ENCODE measurements around the gene SNRPB. TPM values are rescaled to one million over a fixed set of nuclear protein-coding genes. Genes with fewer than 3 reads are reported as not detected.
"Not testable (repeated sequence)": the region's sequence is repeated elsewhere in the genome, so short reads cannot be mapped to it uniquely, and the experiment has no call there.

SNRPB gene
- total and polyA plus RNA-seq, 4 experiments from 2014 or later: 96.2 to 264 (median 171) TPM

GRCh38 chr20:2504803-2505202 lies 34.2 kb upstream of the SNRPB start:
- peaks cover 13 to 22% of the 10 kb centered on the region in 2 donors for H3K36me3 Mint-ChIP-seq
- H3K9me3 Mint-ChIP-seq; DNase-seq; H3K27ac Mint-ChIP-seq; POLR2A ChIA-PET (ENCODE audit: partially characterized antibody); H3K27me3 Mint-ChIP-seq; H3K27me3 ChIP-seq (ENCODE audit: insufficient read depth, low read length); H3K9me3 ChIP-seq (ENCODE audit: control insufficient read depth in 1 of 2, low read length in 2 of 2); H3K4me3 Mint-ChIP-seq; H3K4me3 ChIP-seq (ENCODE audit: low read length in 2 of 2); H3K36me3 ChIP-seq (ENCODE audit: insufficient read depth, low read length); H3K27ac ChIP-seq (ENCODE audit: low read depth, low read length): not testable (repeated sequence)
- H3K4me1 Mint-ChIP-seq: peaks cover 13 to 33% (median 18%) of the 10 kb centered on the region in 4 donors
- peaks cover 15% of the 10 kb centered on the region for H3K4me1 ChIP-seq (ENCODE audit: insufficient read depth, low read length)
- intact Hi-C loops (cut with micrococcal nuclease): loop anchor here (5.0 kb wide), 1 partner anchor 147 kb away; the partner anchor contains the start of gene NOP56
- CTCF ChIA-PET (ENCODE audit: partially characterized antibody): interaction anchor here (2.9 kb wide), 1 partner anchor 17 kb away, joined by 13 read pairs; no protein-coding TSS in a partner anchor

- CTCF ChIA-PET (ENCODE audit: partially characterized antibody): interaction anchor here (2.9 kb wide), 1 partner anchor 19 kb away, joined by 13 read pairs; no protein-coding TSS in a partner anchor
- peak overlapping the region in 1 of 8 donors; percentile 64 for H3K4me3 Mint-ChIP-seq
Measured at GRCh38 chr20:2502808-2503384, 32.3 kb upstream of the SNRPB start.

GRCh38 chr20:2485661-2486060 lies 15.1 kb upstream of the SNRPB start:
- Histone ChIP-seq H3K27ac (ENCODE audit: low read depth, low read length) (no peak overlapping the region), H3K36me3 (ENCODE audit: insufficient read depth, low read length) (peaks cover 14% of the 10 kb centered on the region), H3K9me3 (ENCODE audit: control insufficient read depth in 1 of 2, low read length in 2 of 2) (no peaks in the 10 kb centered on the region), H3K4me1 (ENCODE audit: insufficient read depth, low read length) (no peaks in the 10 kb centered on the region), H3K4me3 (ENCODE audit: low read length in 2 of 2) (no peak overlapping the region), H3K27me3 (ENCODE audit: insufficient read depth, low read length) (no peaks in the 10 kb centered on the region)
- Mint-ChIP-seq H3K27ac (no peak overlapping the region), H3K27me3 (no peaks in the 10 kb centered on the region), H3K4me3 (no peak overlapping the region), H3K4me1 (no peaks in the 10 kb centered on the region), H3K9me3 (peaks cover 0 to 6% (median 3%) of the 10 kb centered on the region in 8 donors), H3K36me3 (peaks cover 69 to 83% of the 10 kb centered on the region in 2 donors)
- ChIA-PET CTCF (ENCODE audit: partially characterized antibody) (no interaction called here), POLR2A (ENCODE audit: partially characterized antibody) (no interaction called here)
- intact Hi-C loops (cut with micrococcal nuclease): no loop called here
- no peak for DNase-seq

More at GRCh38 chr20:2502808-2503384, 32.3 kb upstream of the SNRPB start:
- DNase-seq; H3K27ac ChIP-seq (ENCODE audit: low read depth, low read length); H3K27ac Mint-ChIP-seq; H3K27me3 ChIP-seq (ENCODE audit: insufficient read depth, low read length); H3K9me3 ChIP-seq (ENCODE audit: control insufficient read depth in 1 of 2, low read length in 2 of 2); H3K9me3 Mint-ChIP-seq; POLR2A ChIA-PET (ENCODE audit: partially characterized antibody); H3K4me1 ChIP-seq (ENCODE audit: insufficient read depth, low read length); intact Hi-C loops (cut with micrococcal nuclease); H3K27me3 Mint-ChIP-seq; H3K4me3 ChIP-seq (ENCODE audit: low read length in 2 of 2); H3K36me3 ChIP-seq (ENCODE audit: insufficient read depth, low read length): not testable (repeated sequence)
- Mint-ChIP-seq H3K36me3 (peaks cover 18 to 32% of the 10 kb centered on the region in 2 donors), H3K4me1 (peaks cover 4 to 18% (median 9%) of the 10 kb centered on the region in 4 donors)

- H3K27me3 ChIP-seq (ENCODE audit: insufficient read depth, low read length): no peaks in the 10 kb centered on the region
- POLR2A ChIA-PET (ENCODE audit: partially characterized antibody): interaction anchor here (2.2 kb wide), 1 partner anchor 15 kb away, joined by 8 read pairs; the partner anchor contains the start of gene SNRPB
- peaks cover 14% of the 10 kb centered on the region for H3K36me3 ChIP-seq (ENCODE audit: insufficient read depth, low read length)
- CTCF ChIA-PET (ENCODE audit: partially characterized antibody): no interaction called here
- Mint-ChIP-seq H3K4me3 (no peak overlapping the region), H3K27ac (no peak overlapping the region), H3K36me3 (peaks cover 71 to 83% of the 10 kb centered on the region in 2 donors), H3K27me3 (no peaks in the 10 kb centered on the region), H3K4me1 (no peaks in the 10 kb centered on the region), H3K9me3 (peaks cover 0 to 11% (median 3%) of the 10 kb centered on the region in 8 donors)
- H3K4me1 ChIP-seq (ENCODE audit: insufficient read depth, low read length): no peaks in the 10 kb centered on the region
- H3K4me3 ChIP-seq (ENCODE audit: low read length in 2 of 2): no peak overlapping the region
- no peaks in the 10 kb centered on the region for H3K9me3 ChIP-seq (ENCODE audit: control insufficient read depth in 1 of 2, low read length in 2 of 2)
- H3K27ac ChIP-seq (ENCODE audit: low read depth, low read length): no peak overlapping the region
- intact Hi-C loops (cut with micrococcal nuclease): no loop called here
- no peak for DNase-seq
Measured at GRCh38 chr20:2485080-2485479, 14.5 kb upstream of the SNRPB start.

- POLR2A ChIA-PET (ENCODE audit: partially characterized antibody): interaction anchor here (2.2 kb wide), 1 partner anchor 13 kb away, joined by 8 read pairs; the partner anchor contains the start of gene SNRPB
- no peaks in the 10 kb centered on the region for H3K27me3 Mint-ChIP-seq
Measured at GRCh38 chr20:2483504-2483903, 12.9 kb upstream of the SNRPB start.

GRCh38 chr20:2480381-2480780 lies 9.8 kb upstream of the SNRPB start:
- CTCF ChIA-PET (ENCODE audit: partially characterized antibody): no interaction called here
- no peak for DNase-seq

More at GRCh38 chr20:2483504-2483903, 12.9 kb upstream of the SNRPB start:
- Mint-ChIP-seq H3K27ac (no peak overlapping the region), H3K4me3 (peak overlapping the region in 1 of 8 donors; percentile 12), H3K9me3 (peaks cover 0 to 11% (median 4%) of the 10 kb centered on the region in 8 donors), H3K36me3 (peaks cover 60 to 75% of the 10 kb centered on the region in 2 donors), H3K4me1 (no peaks in the 10 kb centered on the region)
- Histone ChIP-seq H3K27ac (ENCODE audit: low read depth, low read length) (no peak overlapping the region), H3K4me1 (ENCODE audit: insufficient read depth, low read length) (no peaks in the 10 kb centered on the region), H3K9me3 (ENCODE audit: control insufficient read depth in 1 of 2, low read length in 2 of 2) (no peaks in the 10 kb centered on the region), H3K36me3 (ENCODE audit: insufficient read depth, low read length) (peaks cover 10% of the 10 kb centered on the region), H3K4me3 (ENCODE audit: low read length in 2 of 2) (no peak overlapping the region), H3K27me3 (ENCODE audit: insufficient read depth, low read length) (no peaks in the 10 kb centered on the region)
- intact Hi-C loops (cut with micrococcal nuclease): no loop called here
- CTCF ChIA-PET (ENCODE audit: partially characterized antibody): no interaction called here
- DNase-seq: no peak

GRCh38 chr20:2476742-2477615 lies 6.4 kb upstream of the SNRPB start:
- intact Hi-C loops (cut with micrococcal nuclease): no loop called here

More at GRCh38 chr20:2480381-2480780, 9.8 kb upstream of the SNRPB start:
- no peaks in the 10 kb centered on the region for H3K27me3 Mint-ChIP-seq
- POLR2A ChIA-PET (ENCODE audit: partially characterized antibody): no interaction called here
- H3K36me3 ChIP-seq (ENCODE audit: insufficient read depth, low read length): peaks cover 10% of the 10 kb centered on the region
- no peak overlapping the region for H3K4me3 ChIP-seq (ENCODE audit: low read length in 2 of 2)
- no peaks in the 10 kb centered on the region for H3K4me1 Mint-ChIP-seq
- H3K27me3 ChIP-seq (ENCODE audit: insufficient read depth, low read length): no peaks in the 10 kb centered on the region
- H3K27ac ChIP-seq (ENCODE audit: low read depth, low read length): no peak overlapping the region
- no peaks in the 10 kb centered on the region for H3K4me1 ChIP-seq (ENCODE audit: insufficient read depth, low read length)
- intact Hi-C loops (cut with micrococcal nuclease): no loop called here
- no peaks in the 10 kb centered on the region for H3K9me3 ChIP-seq (ENCODE audit: control insufficient read depth in 1 of 2, low read length in 2 of 2)
- peaks cover 43 to 59% of the 10 kb centered on the region in 2 donors for H3K36me3 Mint-ChIP-seq
- no peak overlapping the region for H3K27ac Mint-ChIP-seq
- H3K9me3 Mint-ChIP-seq: peaks cover 0 to 11% (median 4%) of the 10 kb centered on the region in 8 donors
- H3K4me3 Mint-ChIP-seq: no peak overlapping the region

More at GRCh38 chr20:2476742-2477615, 6.4 kb upstream of the SNRPB start:
- Mint-ChIP-seq H3K27me3 (no peaks in the 10 kb centered on the region), H3K4me1 (peaks cover 0 to 6% (median 3%) of the 10 kb centered on the region in 4 donors), H3K36me3 (peaks cover 15 to 28% of the 10 kb centered on the region in 2 donors), H3K27ac (peak overlapping the region in 1 of 7 donors; percentile 7), H3K9me3 (peaks cover 0 to 11% (median 3%) of the 10 kb centered on the region in 8 donors), H3K4me3 (no peak overlapping the region)
- Histone ChIP-seq H3K27me3 (ENCODE audit: insufficient read depth, low read length) (no peaks in the 10 kb centered on the region), H3K4me1 (ENCODE audit: insufficient read depth, low read length) (no peaks in the 10 kb centered on the region), H3K4me3 (ENCODE audit: low read length in 2 of 2) (no peak overlapping the region), H3K36me3 (ENCODE audit: insufficient read depth, low read length) (no peaks in the 10 kb centered on the region), H3K9me3 (ENCODE audit: control insufficient read depth in 1 of 2, low read length in 2 of 2) (no peaks in the 10 kb centered on the region), H3K27ac (ENCODE audit: low read depth, low read length) (no peak overlapping the region)
- POLR2A ChIA-PET (ENCODE audit: partially characterized antibody): no interaction called here
- CTCF ChIA-PET (ENCODE audit: partially characterized antibody): interaction anchor here (1.1 to 1.5 kb wide), 4 partner anchors 20 to 45 kb away, joined by 3 to 6 read pairs (median 4); no protein-coding TSS in a partner anchor
- DNase-seq: no peak
